ENCODE results near the gene SLC44A4. TPM values are rescaled to one million over a fixed set of nuclear protein-coding genes. Genes with fewer than 3 reads are reported as not detected.
"Not testable (repeated sequence)": the region's sequence is repeated elsewhere in the genome, so short reads cannot be mapped to it uniquely, and the experiment has no call there.

Gene SLC44A4
- total and polyA plus RNA-seq, 4 donors: 0.13 to 2.4 (median 0.17) TPM; not detected in 1

DNA sequence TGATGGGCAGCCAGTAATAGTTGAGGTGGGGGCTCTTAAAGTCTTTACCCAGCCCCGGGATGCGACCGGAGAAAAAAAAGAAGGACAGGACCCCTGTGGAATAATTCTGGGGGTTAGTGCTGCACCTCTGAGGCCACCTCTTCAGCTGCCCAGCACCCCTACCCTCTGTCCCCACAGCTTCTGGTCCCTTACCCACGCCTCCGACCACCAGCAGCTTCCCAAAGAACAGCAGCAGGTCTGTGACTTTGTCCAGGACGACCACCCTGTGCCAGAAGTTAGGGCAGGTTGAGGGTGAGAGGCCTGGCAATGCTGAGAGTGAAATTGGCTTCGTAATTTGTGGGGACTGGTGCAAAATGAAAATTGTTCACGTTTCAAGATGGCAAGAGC lies 14.0 kb downstream of the SLC44A4 start:
- DNase-seq (ENCODE audit: low spot score): no peak
- 89% methylated on average over 8 of the region's 8 CpGs for WGBS
- H3K36me3 ChIP-seq (ENCODE audit: control insufficient read depth in 4 of 4, insufficient read depth in 3 of 4, low read depth in 1 of 4, low read length in 3 of 4): peaks cover 2 to 11% (median 3%) of the 10 kb centered on the region in 4 donors
- H3K9ac ChIP-seq (ENCODE audit: low read depth in 1 of 2, low read length in 2 of 2): no peak overlapping the region
- H3K27ac ChIP-seq (ENCODE audit: low read depth in 1 of 2, low read length in 2 of 2): no peak overlapping the region
- H3K4me3 ChIP-seq (ENCODE audit: low read depth in 1 of 3, low read length in 3 of 3): no peak overlapping the region
- H3K4me1 ChIP-seq (ENCODE audit: control insufficient read depth in 4 of 4, insufficient read depth in 4 of 4, low read length in 3 of 4): peaks cover 10 to 21% (median 17%) of the 10 kb centered on the region in 4 donors
- TF ChIP-seq GABPA (IDR thresholded peaks at IDR 0.05 in 1 of 2, conservative IDR thresholded peaks at IDR 0.05 in 1 of 2) (no peak), JUND (IDR thresholded peaks at IDR 0.05) (no peak), FOXA2 (IDR thresholded peaks at IDR 0.05) (no peak), SP1 (IDR thresholded peaks at IDR 0.05) (no peak), EGR1 (IDR thresholded peaks at IDR 0.05; ENCODE audit: low read depth in 2 of 2) (no peak)
- TF ChIP-seq, protein P1, sequence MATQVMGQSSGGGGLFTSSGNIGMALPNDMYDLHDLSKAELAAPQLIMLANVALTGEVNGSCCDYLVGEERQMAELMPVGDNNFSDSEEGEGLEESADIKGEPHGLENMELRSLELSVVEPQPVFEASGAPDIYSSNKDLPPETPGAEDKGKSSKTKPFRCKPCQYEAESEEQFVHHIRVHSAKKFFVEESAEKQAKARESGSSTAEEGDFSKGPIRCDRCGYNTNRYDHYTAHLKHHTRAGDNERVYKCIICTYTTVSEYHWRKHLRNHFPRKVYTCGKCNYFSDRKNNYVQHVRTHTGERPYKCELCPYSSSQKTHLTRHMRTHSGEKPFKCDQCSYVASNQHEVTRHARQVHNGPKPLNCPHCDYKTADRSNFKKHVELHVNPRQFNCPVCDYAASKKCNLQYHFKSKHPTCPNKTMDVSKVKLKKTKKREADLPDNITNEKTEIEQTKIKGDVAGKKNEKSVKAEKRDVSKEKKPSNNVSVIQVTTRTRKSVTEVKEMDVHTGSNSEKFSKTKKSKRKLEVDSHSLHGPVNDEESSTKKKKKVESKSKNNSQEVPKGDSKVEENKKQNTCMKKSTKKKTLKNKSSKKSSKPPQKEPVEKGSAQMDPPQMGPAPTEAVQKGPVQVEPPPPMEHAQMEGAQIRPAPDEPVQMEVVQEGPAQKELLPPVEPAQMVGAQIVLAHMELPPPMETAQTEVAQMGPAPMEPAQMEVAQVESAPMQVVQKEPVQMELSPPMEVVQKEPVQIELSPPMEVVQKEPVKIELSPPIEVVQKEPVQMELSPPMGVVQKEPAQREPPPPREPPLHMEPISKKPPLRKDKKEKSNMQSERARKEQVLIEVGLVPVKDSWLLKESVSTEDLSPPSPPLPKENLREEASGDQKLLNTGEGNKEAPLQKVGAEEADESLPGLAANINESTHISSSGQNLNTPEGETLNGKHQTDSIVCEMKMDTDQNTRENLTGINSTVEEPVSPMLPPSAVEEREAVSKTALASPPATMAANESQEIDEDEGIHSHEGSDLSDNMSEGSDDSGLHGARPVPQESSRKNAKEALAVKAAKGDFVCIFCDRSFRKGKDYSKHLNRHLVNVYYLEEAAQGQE (IDR thresholded peaks at IDR 0.05): no peak
- TF ChIP-seq, protein P2, sequence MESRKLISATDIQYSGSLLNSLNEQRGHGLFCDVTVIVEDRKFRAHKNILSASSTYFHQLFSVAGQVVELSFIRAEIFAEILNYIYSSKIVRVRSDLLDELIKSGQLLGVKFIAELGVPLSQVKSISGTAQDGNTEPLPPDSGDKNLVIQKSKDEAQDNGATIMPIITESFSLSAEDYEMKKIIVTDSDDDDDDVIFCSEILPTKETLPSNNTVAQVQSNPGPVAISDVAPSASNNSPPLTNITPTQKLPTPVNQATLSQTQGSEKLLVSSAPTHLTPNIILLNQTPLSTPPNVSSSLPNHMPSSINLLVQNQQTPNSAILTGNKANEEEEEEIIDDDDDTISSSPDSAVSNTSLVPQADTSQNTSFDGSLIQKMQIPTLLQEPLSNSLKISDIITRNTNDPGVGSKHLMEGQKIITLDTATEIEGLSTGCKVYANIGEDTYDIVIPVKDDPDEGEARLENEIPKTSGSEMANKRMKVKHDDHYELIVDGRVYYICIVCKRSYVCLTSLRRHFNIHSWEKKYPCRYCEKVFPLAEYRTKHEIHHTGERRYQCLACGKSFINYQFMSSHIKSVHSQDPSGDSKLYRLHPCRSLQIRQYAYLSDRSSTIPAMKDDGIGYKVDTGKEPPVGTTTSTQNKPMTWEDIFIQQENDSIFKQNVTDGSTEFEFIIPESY (IDR thresholded peaks at IDR 0.05): no peak
- no peaks in the 10 kb centered on the region for H3K27me3 ChIP-seq (ENCODE audit: control insufficient read depth in 4 of 4, insufficient read depth in 4 of 4, low read length in 3 of 4)
- H3K9me3 ChIP-seq (ENCODE audit: control insufficient read depth in 4 of 4, low read length in 3 of 4): no peaks in the 10 kb centered on the region

DNA sequence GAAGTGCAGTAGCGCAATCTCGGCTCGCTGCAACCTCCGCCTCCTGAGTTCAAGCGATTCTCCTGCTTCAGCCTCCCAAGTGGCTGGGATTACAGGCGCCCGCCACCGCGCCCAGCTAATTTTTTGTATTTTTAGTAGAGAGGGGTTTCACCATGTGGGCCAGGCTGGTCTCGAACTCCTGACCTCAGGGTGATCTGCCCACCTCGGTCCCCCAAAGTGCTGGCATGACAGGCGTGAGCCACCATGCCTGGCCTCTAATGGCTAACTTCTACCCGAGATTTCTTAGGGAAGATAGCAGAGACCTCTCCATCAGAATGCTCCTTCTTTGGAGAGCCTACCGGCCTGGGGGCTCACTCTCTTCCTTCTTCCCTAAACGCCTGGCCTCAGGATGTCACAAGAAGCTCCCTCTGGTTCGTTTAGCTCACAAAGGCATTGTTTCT lies 14.7 kb downstream of the SLC44A4 start:
- not testable (repeated sequence) for H3K9me3 ChIP-seq (ENCODE audit: control insufficient read depth in 4 of 4, low read length in 3 of 4); DNase-seq (ENCODE audit: low spot score); H3K27me3 ChIP-seq (ENCODE audit: control insufficient read depth in 4 of 4, insufficient read depth in 4 of 4, low read length in 3 of 4); H3K9ac ChIP-seq (ENCODE audit: low read depth in 1 of 2, low read length in 2 of 2)
- peak overlapping the region in 1 of 3 donors; percentile 66 for H3K4me3 ChIP-seq (ENCODE audit: low read depth in 1 of 3, low read length in 3 of 3)
- H3K4me1 ChIP-seq (ENCODE audit: control insufficient read depth in 4 of 4, insufficient read depth in 4 of 4, low read length in 3 of 4): peaks cover 11 to 21% (median 17%) of the 10 kb centered on the region in 4 donors
- WGBS: 28% methylated on average over 16 of the region's 16 CpGs
- peak overlapping the region; percentile 80 to 83 for H3K27ac ChIP-seq (ENCODE audit: low read depth in 1 of 2, low read length in 2 of 2)
- peaks cover 4 to 17% (median 5%) of the 10 kb centered on the region in 4 donors for H3K36me3 ChIP-seq (ENCODE audit: control insufficient read depth in 4 of 4, insufficient read depth in 3 of 4, low read depth in 1 of 4, low read length in 3 of 4)

GRCh38 chr6:31862344-31863235 lies 16.2 kb downstream of the SLC44A4 start, which contains the start of gene NEU1:
Gene NEU1 (minus strand): TSS chr6:31862821. CDS start chr6:31862776, 45 bp downstream.
- H3K9me3 ChIP-seq (ENCODE audit: control insufficient read depth in 4 of 4, low read length in 3 of 4): no peaks in the 10 kb centered on the region
- H3K9ac ChIP-seq (ENCODE audit: low read depth in 1 of 2, low read length in 2 of 2): peak within 1 kb of the TSS; percentile 86 to 88
- H3K27me3 ChIP-seq (ENCODE audit: control insufficient read depth in 4 of 4, insufficient read depth in 4 of 4, low read length in 3 of 4): no peaks in the 10 kb centered on the region
- peak within 1 kb of the TSS; percentile 66 to 86 (median 85) for H3K4me3 ChIP-seq (ENCODE audit: low read depth in 1 of 3, low read length in 3 of 3)
- H3K36me3 ChIP-seq (ENCODE audit: control insufficient read depth in 4 of 4, insufficient read depth in 3 of 4, low read depth in 1 of 4, low read length in 3 of 4): peaks cover 6 to 26% (median 9%) of the 10 kb centered on the region in 4 donors
- WGBS: under 1% methylated on average over 64 of the region's 64 CpGs
- DNase-seq (ENCODE audit: low spot score): peak; percentile 96
- H3K4me1 ChIP-seq (ENCODE audit: control insufficient read depth in 4 of 4, insufficient read depth in 4 of 4, low read length in 3 of 4): peaks cover 11 to 21% (median 17%) of the 10 kb centered on the region in 4 donors
- peak within 1 kb of the TSS; percentile 84 to 85 for H3K27ac ChIP-seq (ENCODE audit: low read depth in 1 of 2, low read length in 2 of 2)
- TF ChIP-seq, protein P3, sequence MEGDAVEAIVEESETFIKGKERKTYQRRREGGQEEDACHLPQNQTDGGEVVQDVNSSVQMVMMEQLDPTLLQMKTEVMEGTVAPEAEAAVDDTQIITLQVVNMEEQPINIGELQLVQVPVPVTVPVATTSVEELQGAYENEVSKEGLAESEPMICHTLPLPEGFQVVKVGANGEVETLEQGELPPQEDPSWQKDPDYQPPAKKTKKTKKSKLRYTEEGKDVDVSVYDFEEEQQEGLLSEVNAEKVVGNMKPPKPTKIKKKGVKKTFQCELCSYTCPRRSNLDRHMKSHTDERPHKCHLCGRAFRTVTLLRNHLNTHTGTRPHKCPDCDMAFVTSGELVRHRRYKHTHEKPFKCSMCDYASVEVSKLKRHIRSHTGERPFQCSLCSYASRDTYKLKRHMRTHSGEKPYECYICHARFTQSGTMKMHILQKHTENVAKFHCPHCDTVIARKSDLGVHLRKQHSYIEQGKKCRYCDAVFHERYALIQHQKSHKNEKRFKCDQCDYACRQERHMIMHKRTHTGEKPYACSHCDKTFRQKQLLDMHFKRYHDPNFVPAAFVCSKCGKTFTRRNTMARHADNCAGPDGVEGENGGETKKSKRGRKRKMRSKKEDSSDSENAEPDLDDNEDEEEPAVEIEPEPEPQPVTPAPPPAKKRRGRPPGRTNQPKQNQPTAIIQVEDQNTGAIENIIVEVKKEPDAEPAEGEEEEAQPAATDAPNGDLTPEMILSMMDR (IDR thresholded peaks at IDR 0.05; ENCODE audit: low read depth, low read length, missing input control): no peak
- TF ChIP-seq HNF4G (IDR thresholded peaks at IDR 0.05) (no peak), MAX (IDR thresholded peaks at IDR 0.05) (peak; percentile 82), HNF4A (conservative IDR thresholded peaks at IDR 0.05) (peak; percentile 51 to 56), FOXA1 (IDR thresholded peaks at IDR 0.05) (no peak), JUND (IDR thresholded peaks at IDR 0.05) (peak; percentile 97 to 98), GABPA (IDR thresholded peaks at IDR 0.05 in 1 of 2, conservative IDR thresholded peaks at IDR 0.05 in 1 of 2) (peak in 1 of 2 donors; percentile 76), YY1 (IDR thresholded peaks at IDR 0.05) (peak; percentile 78), RAD21 (IDR thresholded peaks at IDR 0.05) (peak in 1 of 2 donors; percentile 31), EGR1 (IDR thresholded peaks at IDR 0.05; ENCODE audit: low read depth in 2 of 2) (peak; percentile 42 to 82), ATF3 (IDR thresholded peaks at IDR 0.05) (peak; percentile 67)
- TF ChIP-seq, protein P2 (IDR thresholded peaks at IDR 0.05): no peak
